Activated CD4-positive, alpha-beta T cell treated with anti-CD3 and anti-CD28 coated beads, Interleukin-2, amount 50 U/mL, for 24 hours (primary cell): Measurements from ENCODE around the gene TK2.

Experiments used
- DNase-seq, 2 donors: peaks; one replicate each; pipeline ENCODE4 v3.0.0-alpha.2; 2020; ENCODE audit warnings: low read depth in 1 of 2, low spot score in 1 of 2

The TK2 gene

GRCh38 chr16:66486199-66486772 is 63.6 kb downstream of the TK2 start:
- no peak for DNase-seq

GRCh38 chr16:66485376-66485775 is 64.5 kb downstream of the TK2 start:
- DNase-seq, result no peak

GRCh38 chr16:66484453-66485213 is 65.3 kb downstream of the TK2 start:
- DNase-seq, result no peak

- DNase-seq, result peak; percentile 54 to 56
Measured at GRCh38 chr16:66483689-66484452, 66.1 kb downstream of the TK2 start.

- DNase-seq, result no peak
Measured at GRCh38 chr16:66481943-66482390, 68.0 kb downstream of the TK2 start.

GRCh38 chr16:66481081-66481942 is 68.6 kb downstream of the TK2 start:
- no peak for DNase-seq

GRCh38 chr16:66480265-66481080 is 69.4 kb downstream of the TK2 start:
- no peak for DNase-seq

GRCh38 chr16:66479661-66480264 is 70.2 kb downstream of the TK2 start:
- no peak for DNase-seq

- DNase-seq, result peak; percentile 64 to 78
Measured at GRCh38 chr16:66478733-66479511, 71.0 kb downstream of the TK2 start.

- DNase-seq, result no peak
Measured at GRCh38 chr16:66477028-66477515, 72.8 kb downstream of the TK2 start.

GRCh38 chr16:66476328-66477027 is 73.4 kb downstream of the TK2 start:
- no peak for DNase-seq

GRCh38 chr16:66475232-66475631 is 74.7 kb downstream of the TK2 start:
- no peak for DNase-seq

- DNase-seq, result peak in 1 of 2 donors; percentile 58
Measured at GRCh38 chr16:66474750-66475199, 75.1 kb downstream of the TK2 start.

- DNase-seq, result no peak
Measured at GRCh38 chr16:66473654-66474519, 76.0 kb downstream of the TK2 start.

- DNase-seq, result no peak
Measured at GRCh38 chr16:66473051-66473571, 76.8 kb downstream of the TK2 start.

- DNase-seq, result no peak
Measured at GRCh38 chr16:66471716-66472393, 78.1 kb downstream of the TK2 start.
